HepG2 (cell line): Measurements from ENCODE around the gene CDC14B. TPM values are rescaled to one million over a fixed set of nuclear protein-coding genes. Genes with fewer than 3 reads are reported as not detected.

Source experiments
- ATAC-seq: fragments of 200-7000 bp; cut with Tn5 transposase; 3 replicates; pipeline ENCODE4 v1.9.1; 2020; ENCODE audit warnings: mild to moderate bottlenecking, moderate library complexity
- BruUV-seq: library from RNA; stranded (reverse); fragments of 400-500 nt; replicated peaks from 2 replicates; lab custom pipeline; 2021; lab: Mats Ljungman, UMichigan
- CTCF ChIA-PET: fragments of 300-600 bp; formaldehyde crosslinking; extraction: SDS; loops from one replicate; lab custom pipeline; 2021; ENCODE audit warnings: low total read pairs, inconsistent platforms, low intra/inter-chr PET ratio; lab: Yijun Ruan, JAX
- POLR2A ChIA-PET: fragments of 350-600 bp; sonication (Branson Sonifier 250); formaldehyde crosslinking; loops from one replicate; lab custom pipeline; 2020; ENCODE audit warnings: antibody characterized with exemption, inconsistent platforms; lab: Yijun Ruan, JAX
- DNase-seq: peaks from one replicate; pipeline ENCODE4 v3.0.0-alpha.2; 2015; ENCODE audit warnings: low spot score
- FAIRE-seq: peaks from 3 replicates; lab custom pipeline; 2011; peaks lifted over from hg19 to GRCh38; lab: Jason Lieb, UNC
- H2AFZ ChIP-seq: one replicate; pipeline ENCODE4 v1.6.1; 2011; ENCODE audit warnings: low read length, inconsistent platforms
- H3K27ac ChIP-seq: fragments of 300-600 bp; 3 replicates; pipeline ENCODE4 v1.8.0; 2011; ENCODE audit warnings: mixed run types, mild to moderate bottlenecking, mixed read lengths, low read length, inconsistent platforms; ENCODE audit not compliant: insufficient read depth; ENCODE audit errors: extremely low read length
- H3K27me3 ChIP-seq, 2 experiments: fragments of 200-600 bp in 1 of 2; 2 replicates in 1 of 2; 3 replicates in 1 of 2; pipeline versions ENCODE4 v1.6.0 to v1.8.0; 2011; ENCODE audit warnings: low read length in 2 of 2, mild to moderate bottlenecking in 2 of 2, moderate library complexity in 2 of 2, inconsistent platforms in 1 of 2; ENCODE audit not compliant: insufficient read depth in 2 of 2, control insufficient read depth in 1 of 2
- H3K36me3 ChIP-seq, 2 experiments: fragments of 200-600 bp in 1 of 2; replicated peaks in 1 of 2; 2 replicates in 1 of 2; 3 replicates in 1 of 2; pipeline versions ENCODE4 v1.5.1 to v1.8.0; 2011; ENCODE audit warnings: low read length in 2 of 2, inconsistent platforms in 1 of 2; ENCODE audit not compliant: insufficient read depth in 2 of 2, control insufficient read depth in 1 of 2
- H3K4me1 ChIP-seq: 2 replicates; pipeline ENCODE4 v1.5.1; 2012; ENCODE audit warnings: low read length, inconsistent platforms; ENCODE audit not compliant: insufficient read depth
- H3K4me2 ChIP-seq: 2 replicates; pipeline ENCODE4 v1.6.0; 2011; ENCODE audit warnings: low read depth, low read length, inconsistent platforms
- H3K4me3 ChIP-seq, 3 experiments: fragments of 200-600 bp in 1 of 3; sonication (generic), shearing (Covaris generic) in 1 of 3; replicated peaks in 1 of 3; 2 replicates each; pipeline ENCODE4 v1.5.1; 2011 to 2016; ENCODE audit warnings: low read length in 3 of 3, inconsistent platforms in 2 of 3, low read depth in 2 of 3, mild to moderate bottlenecking in 2 of 3, control low read depth in 1 of 3, mixed read lengths in 1 of 3; ENCODE audit not compliant: insufficient read depth in 1 of 3
- H3K79me2 ChIP-seq: one replicate; pipeline ENCODE4 v1.6.1; 2011; ENCODE audit warnings: low read length, inconsistent platforms; ENCODE audit not compliant: insufficient read depth
- H3K9ac ChIP-seq: 2 replicates; pipeline ENCODE4 v1.6.0; 2011; ENCODE audit warnings: mild to moderate bottlenecking, low read depth, low read length, inconsistent platforms; ENCODE audit not compliant: insufficient read depth
- H3K9me3 ChIP-seq: 2 replicates; pipeline ENCODE4 v1.5.1; 2012; ENCODE audit warnings: mild to moderate bottlenecking, low read length
- H4K20me1 ChIP-seq: 2 replicates; pipeline ENCODE4 v1.6.0; 2011; ENCODE audit warnings: inconsistent platforms, mild to moderate bottlenecking, low read length, moderate library complexity; ENCODE audit not compliant: insufficient read depth
- GTF3A ChIP-seq: sonication (generic); formaldehyde crosslinking; conservative IDR thresholded peaks from 2 replicates; pipeline ENCODE4 v1.4.0; 2020; ENCODE audit warnings: mild to moderate bottlenecking, missing genetic modification reagents
- GZF1 ChIP-seq: sonication (generic); formaldehyde crosslinking; IDR thresholded peaks from 2 replicates; pipeline ENCODE4 v1.5.1; 2020; ENCODE audit warnings: mild to moderate bottlenecking, missing genetic modification reagents
- HHEX ChIP-seq: IDR thresholded peaks from 2 replicates; pipeline ENCODE4 v1.6.1; 2016; ENCODE audit warnings: control low read depth
- KAT7 ChIP-seq: IDR thresholded peaks from 2 replicates; pipeline ENCODE4 v1.6.1; 2018; ENCODE audit warnings: borderline replicate concordance, missing compliant biosample characterization
- MYC ChIP-seq: sonication (generic); formaldehyde crosslinking; IDR thresholded peaks from 2 replicates; pipeline ENCODE4 v1.9.0; 2021; ENCODE audit warnings: missing genetic modification reagents, borderline replicate concordance
- RARG ChIP-seq: sonication (generic); formaldehyde crosslinking; IDR thresholded peaks from 2 replicates; pipeline ENCODE4 v1.4.0; 2020; ENCODE audit warnings: low read depth, mild to moderate bottlenecking, missing genetic modification reagents
- ZNF678 ChIP-seq: sonication (generic); formaldehyde crosslinking; IDR thresholded peaks from 2 replicates; pipeline ENCODE4 v1.4.0; 2020; ENCODE audit warnings: mild to moderate bottlenecking, missing genetic modification reagents
- WGBS: methylation state at CpG from one replicate; pipeline ENCODE4 v1.1.6; 2017; ENCODE audit warnings: low lambda C conversion rate; 5-methylcytosine and 5-hydroxymethylcytosine counted together
- in situ Hi-C: cut with HindIII; loops from 2 replicates; pipeline ENCODE4 v1.10.0; 2017; ENCODE audit warnings: low pct_unique_long_range_greater_than_20kb; ENCODE audit not compliant: extremely low pct_ligation_motif_present
- intact Hi-C: fragments of 100-400 bp; cut with micrococcal nuclease; formaldehyde crosslinking; loops from one replicate; pipeline ENCODE4 v1.10.0; 2022; ENCODE audit not compliant: unreplicated experiment
- polyA plus RNA-seq, 8 experiments: library from polyadenylated mRNA; depleted of rRNA in 3 of 8; stranded (reverse) in 7 of 8; unstranded in 1 of 8; fragments of >200 nt; fragmentation: Illumina TruSeq in 4 of 8; extraction: Trizol in 4 of 8; gene quantifications; 2 replicates each; pipeline versions ENCODE4 v1.2.1 to v1.2.3, GENCODE V29; 2011 to 2016; ENCODE audit warnings: low read depth in 4 of 8, missing spikeins in 1 of 8, mixed read lengths in 1 of 8; ENCODE audit not compliant: insufficient read depth in 1 of 8
- total RNA-seq, 5 experiments: library from RNA; depleted of rRNA; stranded (reverse); fragments of >200 nt; fragmentation: Illumina TruSeq; extraction: Trizol; gene quantifications; 2 replicates each; pipeline ENCODE4 v1.2.3, GENCODE V29; 2016; ENCODE audit warnings: low read depth in 1 of 5
- TF ChIP-seq, protein P1 (sequence below): sonication (generic); formaldehyde crosslinking; IDR thresholded peaks from 2 replicates; pipeline ENCODE4 v1.4.0; 2020; ENCODE audit warnings: mild to moderate bottlenecking, missing genetic modification reagents
- TF ChIP-seq, protein P2 (sequence below): sonication (generic); formaldehyde crosslinking; IDR thresholded peaks from 2 replicates; pipeline ENCODE4 v1.4.0; 2020; ENCODE audit warnings: missing genetic modification reagents
- TF ChIP-seq, protein P3 (sequence below): sonication (generic); formaldehyde crosslinking; IDR thresholded peaks from 2 replicates; pipeline ENCODE4 v1.4.0; 2020; ENCODE audit warnings: mild to moderate bottlenecking, missing genetic modification reagents, borderline replicate concordance
- TF ChIP-seq, protein P4 (sequence below): sonication (generic); formaldehyde crosslinking; IDR thresholded peaks from 2 replicates; pipeline ENCODE4 v1.8.1; 2023; ENCODE audit warnings: mild to moderate bottlenecking, missing genetic modification reagents

CDC14B gene
- total and polyA plus RNA-seq, 2 of the 13 experiments (the other 11 are each of a cell fraction or from before 2014, with no cell fraction given) = 25.8 to 33.3 TPM

DNA sequence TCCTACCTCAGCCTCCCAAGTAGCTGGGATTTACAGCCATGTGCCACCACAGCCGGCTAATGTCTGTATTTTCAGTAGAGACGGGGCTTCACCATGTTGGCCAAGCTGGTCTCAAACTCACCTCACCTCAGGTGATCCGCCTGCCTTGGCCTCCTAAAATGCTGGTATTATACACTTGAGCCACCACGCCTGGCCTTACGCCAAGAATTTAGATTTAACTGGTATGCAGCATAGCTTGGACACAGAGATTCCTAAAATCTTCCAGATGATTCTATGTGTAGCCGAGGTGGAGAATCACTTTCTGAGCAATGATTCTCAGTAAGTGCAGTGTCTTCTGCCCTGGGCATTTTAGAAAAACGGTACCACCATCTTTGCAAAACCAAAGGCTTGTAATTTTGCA is 95.6 kb downstream of the CDC14B start:
- intact Hi-C loops (no loop called here), in situ Hi-C loops (no loop called here)
- H3K4me3 ChIP-seq = no peak overlapping the region
- FAIRE-seq (no peak), DNase-seq (no peak), ATAC-seq (no peak)
- no peak overlapping the region for H3K27ac ChIP-seq
- no peak overlapping the region for H3K4me2 ChIP-seq
- TF ChIP-seq GZF1 (CRISPR knock-in tag) = no peak
- no peak for TF ChIP-seq RARG (CRISPR knock-in tag)
- TF ChIP-seq, protein P1, sequence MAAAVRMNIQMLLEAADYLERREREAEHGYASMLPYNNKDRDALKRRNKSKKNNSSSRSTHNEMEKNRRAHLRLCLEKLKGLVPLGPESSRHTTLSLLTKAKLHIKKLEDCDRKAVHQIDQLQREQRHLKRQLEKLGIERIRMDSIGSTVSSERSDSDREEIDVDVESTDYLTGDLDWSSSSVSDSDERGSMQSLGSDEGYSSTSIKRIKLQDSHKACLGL (CRISPR knock-in tag) = no peak
- no peak for TF ChIP-seq ZNF678
- no peak for TF ChIP-seq KAT7 (CRISPR knock-in tag)
- TF ChIP-seq GTF3A (CRISPR knock-in tag) = no peak
- no peaks in the 10 kb centered on the region for H3K27me3 ChIP-seq
- no peaks in the 10 kb centered on the region for H4K20me1 ChIP-seq
- POLR2A ChIA-PET = interaction anchor here (2.5 kb wide), 1 partner anchor 33 kb away, joined by 11 read pairs; no protein-coding TSS in a partner anchor
- peaks cover 1 to 41% of the 10 kb centered on the region in 2 experiments for H3K36me3 ChIP-seq
- peaks cover 14% of the 10 kb centered on the region for H3K4me1 ChIP-seq
- CTCF ChIA-PET = no interaction called here
- 97% methylated on average over 7 of the region's 7 CpGs for WGBS
- no peak overlapping the region for H3K9ac ChIP-seq
- no peak overlapping the region for H2AFZ ChIP-seq
- H3K9me3 ChIP-seq = no peaks in the 10 kb centered on the region
- BruUV-seq = no TSS peak
- H3K79me2 ChIP-seq = no peaks in the 10 kb centered on the region

DNA sequence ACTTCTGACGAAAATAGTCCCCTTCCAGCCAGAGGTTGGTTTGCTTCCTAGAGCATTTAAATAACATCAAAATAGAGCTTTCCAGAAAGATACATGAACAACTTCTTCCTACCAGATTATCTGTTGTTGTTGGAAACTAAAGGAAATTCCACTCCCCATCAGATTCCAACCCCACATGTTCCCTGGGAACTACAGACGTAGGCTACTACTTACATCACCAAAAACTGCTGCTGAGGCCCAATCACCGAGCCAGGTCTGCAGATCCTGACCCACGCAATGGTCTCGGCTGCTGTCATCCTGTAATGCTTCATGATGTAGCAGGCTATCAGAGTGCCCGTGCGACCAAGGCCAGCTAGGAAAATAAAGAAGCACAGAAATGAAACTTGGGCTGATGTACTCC is 96.3 kb downstream of the CDC14B start:
- ChIA-PET POLR2A (interaction anchor here (0.9 to 2.5 kb wide), 2 partner anchors 32 to 34 kb away, joined by 3 to 11 read pairs; no protein-coding TSS in a partner anchor), CTCF (no interaction called here)
- Histone ChIP-seq H3K9ac (no peak overlapping the region), H3K4me2 (no peak overlapping the region), H3K36me3 (peaks cover 1 to 37% of the 10 kb centered on the region in 2 experiments), H4K20me1 (no peaks in the 10 kb centered on the region), H3K4me3 (no peak overlapping the region), H3K4me1 (peaks cover 14% of the 10 kb centered on the region), H2AFZ (no peak overlapping the region), H3K27ac (no peak overlapping the region), H3K27me3 (no peaks in the 10 kb centered on the region), H3K9me3 (no peaks in the 10 kb centered on the region), H3K79me2 (no peaks in the 10 kb centered on the region)
- no peak for ATAC-seq
- BruUV-seq = no TSS peak
- intact Hi-C loops (no loop called here), in situ Hi-C loops (no loop called here)
- no peak for DNase-seq
- 97% methylated on average over 7 of the region's 7 CpGs for WGBS
- no peak for FAIRE-seq
- TF ChIP-seq, protein P2, sequence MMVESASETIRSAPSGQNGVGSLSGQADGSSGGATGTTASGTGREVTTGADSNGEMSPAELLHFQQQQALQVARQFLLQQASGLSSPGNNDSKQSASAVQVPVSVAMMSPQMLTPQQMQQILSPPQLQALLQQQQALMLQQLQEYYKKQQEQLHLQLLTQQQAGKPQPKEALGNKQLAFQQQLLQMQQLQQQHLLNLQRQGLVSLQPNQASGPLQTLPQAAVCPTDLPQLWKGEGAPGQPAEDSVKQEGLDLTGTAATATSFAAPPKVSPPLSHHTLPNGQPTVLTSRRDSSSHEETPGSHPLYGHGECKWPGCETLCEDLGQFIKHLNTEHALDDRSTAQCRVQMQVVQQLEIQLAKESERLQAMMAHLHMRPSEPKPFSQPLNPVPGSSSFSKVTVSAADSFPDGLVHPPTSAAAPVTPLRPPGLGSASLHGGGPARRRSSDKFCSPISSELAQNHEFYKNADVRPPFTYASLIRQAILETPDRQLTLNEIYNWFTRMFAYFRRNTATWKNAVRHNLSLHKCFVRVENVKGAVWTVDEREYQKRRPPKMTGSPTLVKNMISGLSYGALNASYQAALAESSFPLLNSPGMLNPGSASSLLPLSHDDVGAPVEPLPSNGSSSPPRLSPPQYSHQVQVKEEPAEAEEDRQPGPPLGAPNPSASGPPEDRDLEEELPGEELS (CRISPR knock-in tag) = no peak
- TF ChIP-seq, protein P3, sequence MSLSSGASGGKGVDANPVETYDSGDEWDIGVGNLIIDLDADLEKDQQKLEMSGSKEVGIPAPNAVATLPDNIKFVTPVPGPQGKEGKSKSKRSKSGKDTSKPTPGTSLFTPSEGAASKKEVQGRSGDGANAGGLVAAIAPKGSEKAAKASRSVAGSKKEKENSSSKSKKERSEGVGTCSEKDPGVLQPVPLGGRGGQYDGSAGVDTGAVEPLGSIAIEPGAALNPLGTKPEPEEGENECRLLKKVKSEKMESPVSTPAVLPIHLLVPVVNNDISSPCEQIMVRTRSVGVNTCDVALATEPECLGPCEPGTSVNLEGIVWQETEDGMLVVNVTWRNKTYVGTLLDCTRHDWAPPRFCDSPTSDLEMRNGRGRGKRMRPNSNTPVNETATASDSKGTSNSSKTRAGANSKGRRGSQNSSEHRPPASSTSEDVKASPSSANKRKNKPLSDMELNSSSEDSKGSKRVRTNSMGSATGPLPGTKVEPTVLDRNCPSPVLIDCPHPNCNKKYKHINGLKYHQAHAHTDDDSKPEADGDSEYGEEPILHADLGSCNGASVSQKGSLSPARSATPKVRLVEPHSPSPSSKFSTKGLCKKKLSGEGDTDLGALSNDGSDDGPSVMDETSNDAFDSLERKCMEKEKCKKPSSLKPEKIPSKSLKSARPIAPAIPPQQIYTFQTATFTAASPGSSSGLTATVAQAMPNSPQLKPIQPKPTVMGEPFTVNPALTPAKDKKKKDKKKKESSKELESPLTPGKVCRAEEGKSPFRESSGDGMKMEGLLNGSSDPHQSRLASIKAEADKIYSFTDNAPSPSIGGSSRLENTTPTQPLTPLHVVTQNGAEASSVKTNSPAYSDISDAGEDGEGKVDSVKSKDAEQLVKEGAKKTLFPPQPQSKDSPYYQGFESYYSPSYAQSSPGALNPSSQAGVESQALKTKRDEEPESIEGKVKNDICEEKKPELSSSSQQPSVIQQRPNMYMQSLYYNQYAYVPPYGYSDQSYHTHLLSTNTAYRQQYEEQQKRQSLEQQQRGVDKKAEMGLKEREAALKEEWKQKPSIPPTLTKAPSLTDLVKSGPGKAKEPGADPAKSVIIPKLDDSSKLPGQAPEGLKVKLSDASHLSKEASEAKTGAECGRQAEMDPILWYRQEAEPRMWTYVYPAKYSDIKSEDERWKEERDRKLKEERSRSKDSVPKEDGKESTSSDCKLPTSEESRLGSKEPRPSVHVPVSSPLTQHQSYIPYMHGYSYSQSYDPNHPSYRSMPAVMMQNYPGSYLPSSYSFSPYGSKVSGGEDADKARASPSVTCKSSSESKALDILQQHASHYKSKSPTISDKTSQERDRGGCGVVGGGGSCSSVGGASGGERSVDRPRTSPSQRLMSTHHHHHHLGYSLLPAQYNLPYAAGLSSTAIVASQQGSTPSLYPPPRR (CRISPR knock-in tag) = no peak
- TF ChIP-seq HHEX (CRISPR knock-in tag) = no peak
- TF ChIP-seq, protein P4, sequence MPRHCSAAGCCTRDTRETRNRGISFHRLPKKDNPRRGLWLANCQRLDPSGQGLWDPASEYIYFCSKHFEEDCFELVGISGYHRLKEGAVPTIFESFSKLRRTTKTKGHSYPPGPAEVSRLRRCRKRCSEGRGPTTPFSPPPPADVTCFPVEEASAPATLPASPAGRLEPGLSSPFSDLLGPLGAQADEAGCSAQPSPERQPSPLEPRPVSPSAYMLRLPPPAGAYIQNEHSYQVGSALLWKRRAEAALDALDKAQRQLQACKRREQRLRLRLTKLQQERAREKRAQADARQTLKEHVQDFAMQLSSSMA (CRISPR knock-in tag) = no peak
- TF ChIP-seq MYC (CRISPR knock-in tag) = no peak
